22Rv1 (cell line): ENCODE results near the gene PDE8A.

Experiments used
- H3K27ac ChIP-seq: fragments of 450-650 bp; 2 replicates; pipeline ENCODE4 v1.5.1; 2017
- ZFX ChIP-seq: fragments of 450-650 bp; IDR thresholded peaks from 2 replicates; pipeline ENCODE4 v1.6.1; 2017; ENCODE audit warnings: antibody characterized with exemption, borderline replicate concordance
- TF ChIP-seq, protein P1 (sequence below): fragments of 450-650 bp; IDR thresholded peaks from 2 replicates; pipeline ENCODE4 v1.5.1; 2017; ENCODE audit warnings: mild to moderate bottlenecking

The PDE8A gene

DNA sequence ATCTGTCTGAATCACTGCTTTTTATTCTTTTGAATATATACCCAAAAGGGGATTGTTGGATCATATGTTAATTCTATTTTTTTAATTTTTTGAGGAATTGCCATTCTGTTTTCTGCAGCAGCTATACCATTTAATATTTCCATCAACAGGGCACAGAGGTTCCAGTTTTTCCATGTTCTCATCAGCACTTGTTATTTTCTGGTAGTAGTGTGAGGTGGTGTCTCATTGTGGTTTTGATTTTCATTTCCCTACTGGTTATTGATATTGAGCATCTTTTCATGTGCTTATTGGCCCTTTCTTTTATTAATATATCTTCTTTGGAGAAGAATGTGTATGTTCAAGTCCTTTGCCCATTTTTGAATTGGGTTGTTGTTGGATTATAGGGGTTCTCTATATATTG is 68.1 kb downstream of the PDE8A start:
- no peak overlapping the region for H3K27ac ChIP-seq
- TF ChIP-seq ZFX: no peak
- TF ChIP-seq, protein P1, sequence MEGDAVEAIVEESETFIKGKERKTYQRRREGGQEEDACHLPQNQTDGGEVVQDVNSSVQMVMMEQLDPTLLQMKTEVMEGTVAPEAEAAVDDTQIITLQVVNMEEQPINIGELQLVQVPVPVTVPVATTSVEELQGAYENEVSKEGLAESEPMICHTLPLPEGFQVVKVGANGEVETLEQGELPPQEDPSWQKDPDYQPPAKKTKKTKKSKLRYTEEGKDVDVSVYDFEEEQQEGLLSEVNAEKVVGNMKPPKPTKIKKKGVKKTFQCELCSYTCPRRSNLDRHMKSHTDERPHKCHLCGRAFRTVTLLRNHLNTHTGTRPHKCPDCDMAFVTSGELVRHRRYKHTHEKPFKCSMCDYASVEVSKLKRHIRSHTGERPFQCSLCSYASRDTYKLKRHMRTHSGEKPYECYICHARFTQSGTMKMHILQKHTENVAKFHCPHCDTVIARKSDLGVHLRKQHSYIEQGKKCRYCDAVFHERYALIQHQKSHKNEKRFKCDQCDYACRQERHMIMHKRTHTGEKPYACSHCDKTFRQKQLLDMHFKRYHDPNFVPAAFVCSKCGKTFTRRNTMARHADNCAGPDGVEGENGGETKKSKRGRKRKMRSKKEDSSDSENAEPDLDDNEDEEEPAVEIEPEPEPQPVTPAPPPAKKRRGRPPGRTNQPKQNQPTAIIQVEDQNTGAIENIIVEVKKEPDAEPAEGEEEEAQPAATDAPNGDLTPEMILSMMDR: no peak

- TF ChIP-seq ZFX: no peak
- TF ChIP-seq, protein P1: no peak
- no peak overlapping the region for H3K27ac ChIP-seq
Observed at GRCh38 chr15:85059734-85060133, 78.1 kb downstream of the PDE8A start.

DNA sequence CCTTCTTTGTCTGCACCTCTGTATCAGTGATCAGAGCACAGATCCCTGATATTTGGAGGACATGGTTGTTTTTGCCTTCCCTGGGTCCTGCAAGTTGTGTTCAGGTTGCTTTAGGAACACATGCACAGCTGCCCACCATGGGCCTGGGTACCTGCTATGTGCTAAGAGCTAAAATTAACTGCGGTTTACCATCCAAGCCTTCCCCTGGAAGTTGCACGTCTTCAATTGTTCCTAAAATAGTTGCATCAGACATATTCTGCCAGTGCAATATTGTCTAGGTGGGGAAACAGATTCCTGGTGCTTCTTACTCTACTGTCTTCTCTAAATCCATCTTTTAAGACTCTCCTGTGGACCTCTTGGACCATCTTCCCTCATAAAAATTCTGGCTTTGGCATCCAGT is 80.9 kb downstream of the PDE8A start:
- no peak for TF ChIP-seq ZFX
- TF ChIP-seq, protein P1: no peak
- H3K27ac ChIP-seq: no peak overlapping the region

DNA sequence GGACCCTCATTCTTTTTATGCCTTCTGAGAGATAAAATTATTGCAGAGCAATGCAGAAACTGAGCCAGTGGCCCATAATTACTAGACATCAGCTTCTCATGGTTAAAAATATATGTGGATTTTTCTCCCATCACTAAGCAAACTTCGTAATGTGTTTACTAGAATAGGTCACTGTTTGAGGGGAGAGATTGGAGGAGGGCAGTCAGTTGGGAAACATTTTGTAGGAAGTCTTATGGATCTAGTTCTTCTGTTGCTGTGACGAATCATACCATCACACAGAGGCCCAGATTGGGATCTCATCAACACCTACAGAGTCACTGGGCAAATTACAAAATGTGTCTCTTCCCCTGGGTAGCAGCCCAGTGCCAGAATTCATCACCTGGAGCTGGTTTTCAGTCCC is 81.4 kb downstream of the PDE8A start:
- H3K27ac ChIP-seq: no peak overlapping the region

GRCh38 chr15:85063522-85064079 is 81.9 kb downstream of the PDE8A start:
- no peak for TF ChIP-seq ZFX
- TF ChIP-seq, protein P1: no peak
- H3K27ac ChIP-seq: no peak overlapping the region

More for the DNA sequence above, 81.4 kb downstream of the PDE8A start:
- TF ChIP-seq, protein P1: no peak
- no peak for TF ChIP-seq ZFX

- H3K27ac ChIP-seq: no peak overlapping the region
- TF ChIP-seq, protein P1: no peak
- TF ChIP-seq ZFX: no peak
Observed at GRCh38 chr15:85064710-85065109, 83.1 kb downstream of the PDE8A start.

DNA sequence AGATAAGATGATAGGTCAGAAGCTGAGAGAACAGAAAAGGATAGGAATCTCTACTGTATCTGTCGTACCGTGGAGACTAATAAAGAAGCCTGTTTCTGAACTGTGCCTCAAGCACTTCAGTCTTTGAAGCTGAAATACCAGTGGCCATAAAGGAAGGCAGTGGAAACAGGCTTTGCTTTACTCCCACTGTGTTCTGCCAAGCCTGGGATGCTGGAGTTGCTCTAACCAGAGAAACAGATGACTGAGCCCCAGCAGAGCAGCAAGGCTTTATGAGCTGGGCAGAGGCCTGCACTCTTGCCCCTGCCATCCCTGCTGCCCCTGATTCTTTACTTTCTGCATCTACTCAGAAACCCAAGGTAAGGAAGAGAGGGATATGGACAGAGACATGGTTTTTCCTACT is 89.4 kb downstream of the PDE8A start:
- no peak for TF ChIP-seq ZFX
- TF ChIP-seq, protein P1: no peak
- no peak overlapping the region for H3K27ac ChIP-seq
